HCT116 (cell line): ENCODE results near the gene HBA2. TPM values are rescaled to one million over a fixed set of nuclear protein-coding genes. Genes with fewer than 3 reads are reported as not detected.

Source experiments
- ATAC-seq: fragments of 200-7000 bp; cut with Tn5 transposase; 2 replicates; pipeline ENCODE4 v1.9.1; 2020; ENCODE audit warnings: mild to moderate bottlenecking, moderate library complexity
- BruUV-seq: library from RNA; stranded (reverse); fragments of 400-500 nt; replicated peaks from 2 replicates; lab custom pipeline; 2021; lab: Mats Ljungman, UMichigan
- CTCF ChIA-PET: fragments of 300-600 bp; sonication (Branson Sonifier 250); formaldehyde crosslinking; loops from one replicate; lab custom pipeline; 2021; ENCODE audit warnings: antibody characterized with exemption; lab: Charles Lee
- POLR2A ChIA-PET: fragments of 300-600, 350-600 bp; sonication (Branson Sonifier 250); formaldehyde crosslinking; loops from one replicate; lab custom pipeline; 2021; ENCODE audit warnings: antibody characterized with exemption; lab: Charles Lee
- RAD21 ChIA-PET, 2 experiments: fragments of 300-600 bp; sonication (Branson Sonifier 250); formaldehyde crosslinking; loops; one replicate each; lab custom pipeline; 2023; ENCODE audit warnings: low total read pairs in 2 of 2; ENCODE audit not compliant: uncharacterized antibody in 2 of 2, unreplicated experiment in 2 of 2, low non-redundant PET in 1 of 2; lab: Charles Lee
- DNase-seq: peaks from one replicate; pipeline ENCODE4 v3.0.0-alpha.2; 2010; ENCODE audit warnings: low read depth, low spot score
- H2AFZ ChIP-seq: fragments of 200-600 bp; shearing (Covaris generic), sonication (generic); 2 replicates; pipeline ENCODE4 v1.6.1; 2017; ENCODE audit warnings: low read depth, mixed run types, mixed read lengths, antibody characterized with exemption, low read length; ENCODE audit not compliant: poor library complexity, severe bottlenecking
- H3K27ac ChIP-seq: 2 replicates; pipeline ENCODE4 v1.5.1; 2012; ENCODE audit warnings: low read depth, low read length
- H3K27me3 ChIP-seq: fragments of 200-600 bp; sonication (generic); 2 replicates; pipeline ENCODE4 v1.6.1; 2016; ENCODE audit warnings: mixed run types, low read length, mixed read lengths; ENCODE audit not compliant: insufficient read depth
- H3K36me3 ChIP-seq, 2 experiments: fragments of 200-500 bp in 1 of 2; fragments of 200-600 bp in 1 of 2; sonication (Bioruptor generic) in 1 of 2; sonication (generic) in 1 of 2; 2 replicates each; pipeline versions ENCODE4 v1.5.1 to v1.6.1; 2014 to 2016; ENCODE audit warnings: low read length in 2 of 2, inconsistent platforms in 1 of 2, mixed read lengths in 1 of 2, mixed run types in 1 of 2; ENCODE audit not compliant: insufficient read depth in 2 of 2, control insufficient read depth in 1 of 2
- H3K4me1 ChIP-seq, 2 experiments: fragments of 200-600 bp in 1 of 2; sonication (generic) in 1 of 2; 2 replicates each; pipeline versions ENCODE4 v1.5.1 to v1.6.1; 2012 to 2017; ENCODE audit warnings: low read length in 2 of 2, inconsistent platforms in 1 of 2, mild to moderate bottlenecking in 1 of 2, mixed read lengths in 1 of 2, mixed run types in 1 of 2, moderate library complexity in 1 of 2; ENCODE audit not compliant: insufficient read depth in 2 of 2, control insufficient read depth in 1 of 2
- H3K4me2 ChIP-seq: fragments of 200-600 bp; sonication (generic); 2 replicates; pipeline ENCODE4 v1.6.1; 2017; ENCODE audit warnings: mixed run types, low read length, mixed read lengths
- H3K4me3 ChIP-seq, 2 experiments: fragments of 200-600 bp in 1 of 2; sonication (generic) in 1 of 2; replicated peaks in 1 of 2; 2 replicates each; pipeline ENCODE4 v1.5.1; 2011 to 2016; ENCODE audit warnings: low read length in 2 of 2, control low read depth in 1 of 2, low read depth in 1 of 2, mild to moderate bottlenecking in 1 of 2, mixed read lengths in 1 of 2, mixed run types in 1 of 2
- H3K79me2 ChIP-seq: fragments of 200-600 bp; sonication (generic); 2 replicates; pipeline ENCODE4 v1.6.1; 2017; ENCODE audit warnings: mild to moderate bottlenecking, mixed run types, low read length, moderate library complexity, mixed read lengths; ENCODE audit not compliant: insufficient read depth
- H3K9ac ChIP-seq: fragments of 200-600 bp; sonication (generic); 2 replicates; pipeline ENCODE4 v1.6.1; 2016; ENCODE audit warnings: low read length, mixed read lengths
- H3K9me2 ChIP-seq: fragments of 200-600 bp; sonication (generic), shearing (Covaris generic); 2 replicates; pipeline ENCODE4 v1.6.1; 2017; ENCODE audit warnings: mixed run types, mild to moderate bottlenecking, moderate library complexity; ENCODE audit not compliant: insufficient read depth
- H3K9me3 ChIP-seq, 2 experiments: fragments of 200-500 bp in 1 of 2; fragments of 200-600 bp in 1 of 2; sonication (Bioruptor generic) in 1 of 2; sonication (generic) in 1 of 2; 2 replicates each; pipeline ENCODE4 v1.6.1; 2014 to 2017; ENCODE audit warnings: low read length in 2 of 2, mixed read lengths in 2 of 2, inconsistent platforms in 1 of 2, low read depth in 1 of 2, mild to moderate bottlenecking in 1 of 2, mixed run types in 1 of 2, moderate library complexity in 1 of 2; ENCODE audit not compliant: control insufficient read depth in 1 of 2, insufficient read depth in 1 of 2
- H4K20me1 ChIP-seq: fragments of 200-600 bp; sonication (generic), shearing (Covaris generic); 2 replicates; pipeline ENCODE4 v1.6.1; 2017; ENCODE audit warnings: mixed run types, mild to moderate bottlenecking, moderate library complexity; ENCODE audit not compliant: insufficient read depth
- CEBPB ChIP-seq: IDR thresholded peaks from 2 replicates; pipeline ENCODE4 v1.6.1; 2012; ENCODE audit warnings: low read depth
- EGR1 ChIP-seq: IDR thresholded peaks from 2 replicates; pipeline ENCODE4 v1.6.1; 2012; ENCODE audit warnings: low read depth
- ELF1 ChIP-seq: IDR thresholded peaks from 2 replicates; pipeline ENCODE4 v1.6.1; 2012; ENCODE audit warnings: low read depth, borderline replicate concordance
- EZH2 ChIP-seq: fragments of 200-600 bp; sonication (generic); IDR thresholded peaks from 2 replicates; pipeline ENCODE4 v1.6.1; 2017; ENCODE audit warnings: antibody characterized with exemption, mixed run types
- EZH2phosphoT487 ChIP-seq: fragments of 200-600 bp; IDR thresholded peaks from 2 replicates; pipeline ENCODE4 v1.6.1; 2018; ENCODE audit warnings: antibody characterized with exemption, borderline replicate concordance
- FOSL1 ChIP-seq: IDR thresholded peaks from 2 replicates; pipeline ENCODE4 v1.6.1; 2012; ENCODE audit warnings: low read depth
- JUND ChIP-seq: IDR thresholded peaks from 2 replicates; pipeline ENCODE4 v1.6.1; 2012
- POLR2A ChIP-seq: IDR thresholded peaks from 2 replicates; pipeline ENCODE4 v1.7.0; 2011; ENCODE audit warnings: borderline replicate concordance; ENCODE audit not compliant: insufficient read depth, insufficient read length; ENCODE audit errors: extremely low read depth
- POLR2AphosphoS5 ChIP-seq: IDR thresholded peaks from 2 replicates; pipeline ENCODE4 v1.6.1; 2011; ENCODE audit warnings: mild to moderate bottlenecking, low read depth, low read length, moderate library complexity
- RAD21 ChIP-seq: IDR thresholded peaks from 2 replicates; pipeline ENCODE4 v1.6.1; 2012; ENCODE audit warnings: low read depth, mild to moderate bottlenecking
- SIN3A ChIP-seq: IDR thresholded peaks from 2 replicates; pipeline ENCODE4 v1.6.1; 2012; ENCODE audit warnings: low read depth
- SRF ChIP-seq: IDR thresholded peaks from 2 replicates; pipeline ENCODE4 v1.6.1; 2012; ENCODE audit warnings: low read depth
- TCF7L2 ChIP-seq: IDR thresholded peaks from 2 replicates; pipeline ENCODE4 v1.7.0; 2011; ENCODE audit warnings: borderline replicate concordance, inconsistent platforms; ENCODE audit not compliant: insufficient read depth, insufficient read length; ENCODE audit errors: extremely low read depth
- ZBTB33 ChIP-seq: IDR thresholded peaks from 2 replicates; pipeline ENCODE4 v1.6.1; 2011; ENCODE audit warnings: mild to moderate bottlenecking, low read length, moderate library complexity; ENCODE audit not compliant: insufficient replicate concordance; ENCODE audit errors: extremely low read depth
- ZFX ChIP-seq: fragments of 450-650 bp; IDR thresholded peaks from 2 replicates; pipeline ENCODE4 v1.6.1; 2017
- ZNF274 ChIP-seq: fragments of 200-500 bp; sonication (Bioruptor generic); IDR thresholded peaks from 2 replicates; pipeline ENCODE4 v1.6.1; 2014; ENCODE audit warnings: mild to moderate bottlenecking, low read depth, low read length, inconsistent platforms
- intact Hi-C: fragments of 100-400 bp; cut with micrococcal nuclease; formaldehyde crosslinking; loops from 2 replicates; pipeline ENCODE4 v1.10.0; 2022
- total RNA-seq: library from RNA; stranded (reverse); gene quantifications from one replicate; pipeline ENCODE4 v1.2.1, GENCODE V29; 2021; ENCODE audit not compliant: unreplicated experiment
- TF ChIP-seq, protein P1 (sequence below): IDR thresholded peaks from 2 replicates; pipeline ENCODE4 v1.6.1; 2012
- TF ChIP-seq, protein P2 (sequence below): IDR thresholded peaks from 2 replicates; pipeline ENCODE4 v1.6.1; 2012
- TF ChIP-seq, protein P3 (sequence below): IDR thresholded peaks from 2 replicates; pipeline ENCODE4 v1.6.1; 2012; ENCODE audit warnings: low read depth

The HBA2 gene
- total RNA-seq, 1 experiment from 2014 or later: 3.0 TPM

GRCh38 chr16:200388-200787, 27.7 kb downstream of the HBA2 start:
- H2AFZ ChIP-seq: no peak overlapping the region
- H3K9me2 ChIP-seq: no peaks in the 10 kb centered on the region
- H3K36me3 ChIP-seq: peaks cover 8 to 9% of the 10 kb centered on the region in 2 experiments; a peak in 3 of 4 replicates
- H3K4me3 ChIP-seq: no peak overlapping the region
- ATAC-seq: no peak
- CTCF ChIA-PET: no interaction called here
- no peak for DNase-seq
- no peak overlapping the region for H3K4me2 ChIP-seq
- intact Hi-C loops: no loop called here
- H3K79me2 ChIP-seq: no peaks in the 10 kb centered on the region
- no TSS peak for BruUV-seq
- no peaks in the 10 kb centered on the region for H4K20me1 ChIP-seq
- H3K4me1 ChIP-seq: no peaks in the 10 kb centered on the region
- POLR2A ChIA-PET: no interaction called here
- no peaks in the 10 kb centered on the region for H3K27me3 ChIP-seq
- no peaks in the 10 kb centered on the region for H3K9me3 ChIP-seq
- H3K27ac ChIP-seq: no peak overlapping the region
- no peak overlapping the region for H3K9ac ChIP-seq
- TF ChIP-seq RAD21: no peak
- TF ChIP-seq ZBTB33: no peak
- no peak for TF ChIP-seq EZH2
- TF ChIP-seq, protein P1, sequence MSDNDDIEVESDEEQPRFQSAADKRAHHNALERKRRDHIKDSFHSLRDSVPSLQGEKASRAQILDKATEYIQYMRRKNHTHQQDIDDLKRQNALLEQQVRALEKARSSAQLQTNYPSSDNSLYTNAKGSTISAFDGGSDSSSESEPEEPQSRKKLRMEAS: no peak
- TF ChIP-seq ELF1: no peak
- TF ChIP-seq POLR2AphosphoS5: no peak
- no peak for TF ChIP-seq POLR2A
- TF ChIP-seq, protein P2, sequence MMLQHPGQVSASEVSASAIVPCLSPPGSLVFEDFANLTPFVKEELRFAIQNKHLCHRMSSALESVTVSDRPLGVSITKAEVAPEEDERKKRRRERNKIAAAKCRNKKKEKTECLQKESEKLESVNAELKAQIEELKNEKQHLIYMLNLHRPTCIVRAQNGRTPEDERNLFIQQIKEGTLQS: no peak
- TF ChIP-seq, protein P3, sequence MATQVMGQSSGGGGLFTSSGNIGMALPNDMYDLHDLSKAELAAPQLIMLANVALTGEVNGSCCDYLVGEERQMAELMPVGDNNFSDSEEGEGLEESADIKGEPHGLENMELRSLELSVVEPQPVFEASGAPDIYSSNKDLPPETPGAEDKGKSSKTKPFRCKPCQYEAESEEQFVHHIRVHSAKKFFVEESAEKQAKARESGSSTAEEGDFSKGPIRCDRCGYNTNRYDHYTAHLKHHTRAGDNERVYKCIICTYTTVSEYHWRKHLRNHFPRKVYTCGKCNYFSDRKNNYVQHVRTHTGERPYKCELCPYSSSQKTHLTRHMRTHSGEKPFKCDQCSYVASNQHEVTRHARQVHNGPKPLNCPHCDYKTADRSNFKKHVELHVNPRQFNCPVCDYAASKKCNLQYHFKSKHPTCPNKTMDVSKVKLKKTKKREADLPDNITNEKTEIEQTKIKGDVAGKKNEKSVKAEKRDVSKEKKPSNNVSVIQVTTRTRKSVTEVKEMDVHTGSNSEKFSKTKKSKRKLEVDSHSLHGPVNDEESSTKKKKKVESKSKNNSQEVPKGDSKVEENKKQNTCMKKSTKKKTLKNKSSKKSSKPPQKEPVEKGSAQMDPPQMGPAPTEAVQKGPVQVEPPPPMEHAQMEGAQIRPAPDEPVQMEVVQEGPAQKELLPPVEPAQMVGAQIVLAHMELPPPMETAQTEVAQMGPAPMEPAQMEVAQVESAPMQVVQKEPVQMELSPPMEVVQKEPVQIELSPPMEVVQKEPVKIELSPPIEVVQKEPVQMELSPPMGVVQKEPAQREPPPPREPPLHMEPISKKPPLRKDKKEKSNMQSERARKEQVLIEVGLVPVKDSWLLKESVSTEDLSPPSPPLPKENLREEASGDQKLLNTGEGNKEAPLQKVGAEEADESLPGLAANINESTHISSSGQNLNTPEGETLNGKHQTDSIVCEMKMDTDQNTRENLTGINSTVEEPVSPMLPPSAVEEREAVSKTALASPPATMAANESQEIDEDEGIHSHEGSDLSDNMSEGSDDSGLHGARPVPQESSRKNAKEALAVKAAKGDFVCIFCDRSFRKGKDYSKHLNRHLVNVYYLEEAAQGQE: no peak
- TF ChIP-seq SIN3A: no peak
- no peak for TF ChIP-seq EGR1
- TF ChIP-seq SRF: no peak
- TF ChIP-seq ZFX: no peak
- no peak for TF ChIP-seq CEBPB
- no peak for TF ChIP-seq FOSL1
- no peak for TF ChIP-seq ZNF274
- no peak for TF ChIP-seq EZH2phosphoT487
- no peak for TF ChIP-seq JUND
- no peak for TF ChIP-seq TCF7L2
- RAD21 ChIA-PET: no interaction called here
